ENCODE data around the gene BMPR1B. TPM values are rescaled to one million over a fixed set of nuclear protein-coding genes. Genes with fewer than 3 reads are reported as not detected.

BMPR1B gene
- total and polyA plus RNA-seq, 9 of the 15 experiments (the other 6 are each of a cell fraction or from before 2014, with no cell fraction given) = 0.01 TPM; not detected in 8

- no peak overlapping the region for H3K9ac ChIP-seq (ENCODE audit: insufficient read depth in 1 of 2, low read depth in 2 of 2, low read length in 2 of 2)
- ChIA-PET POLR2A (no interaction called here), CTCF (ENCODE audit: low intra/inter-chr PET ratio) (no interaction called here)
- WGBS (ENCODE audit: insufficient coverage, low coverage, missing lambda C conversion rate) = 0% methylated on average over 3 of the region's 3 CpGs
- no peaks in the 10 kb centered on the region for H3K27me3 ChIP-seq (ENCODE audit: control insufficient read depth in 2 of 2, insufficient read depth in 2 of 2, low read length in 2 of 2)
- no peak for DNase-seq (ENCODE audit: extremely low read depth in 1 of 4, low spot score in 3 of 4)
- intact Hi-C loops (cut with micrococcal nuclease) = no loop called here
- H3K4me1 ChIP-seq (replicated peaks in 1 of 2; ENCODE audit: control insufficient read depth in 2 of 2, insufficient read depth in 2 of 2, low read length in 2 of 2) = no peaks in the 10 kb centered on the region
- H3K9me3 ChIP-seq (replicated peaks; ENCODE audit: control insufficient read depth, insufficient read depth, low read depth, low read length) = no peaks in the 10 kb centered on the region
- no peak overlapping the region for H3K4me3 ChIP-seq
- no peak overlapping the region for H3K27ac ChIP-seq (ENCODE audit: extremely low read depth, low read depth, low read length)
- no peak for FAIRE-seq
- in situ Hi-C loops (cut with MboI) = no loop called here
- TF ChIP-seq DDX20 (tag; IDR thresholded peaks at IDR 0.05; ENCODE audit: low read depth) (no peak), ZNF830 (CRISPR knock-in tag; IDR thresholded peaks at IDR 0.05) (no peak), LARP7 (IDR thresholded peaks at IDR 0.05) (no peak), SUPT5H (IDR thresholded peaks at IDR 0.05) (no peak), PKNOX1 (IDR thresholded peaks at IDR 0.05) (no peak)
- H4K20me1 ChIP-seq (replicated peaks; ENCODE audit: control insufficient read depth, insufficient read depth, low read length) = no peaks in the 10 kb centered on the region
- no peak for ATAC-seq
- H3K4me2 ChIP-seq (ENCODE audit: insufficient read depth, low read length) = no peak overlapping the region
- no TSS peak for BruUV-seq (replicated peaks)
- H2AFZ ChIP-seq (ENCODE audit: low read depth, low read length) = no peak overlapping the region
- H3K9me1 ChIP-seq (ENCODE audit: control insufficient read depth, insufficient read depth, low read length) = no peaks in the 10 kb centered on the region
- no peaks in the 10 kb centered on the region for H3K36me3 ChIP-seq (ENCODE audit: control insufficient read depth, insufficient read depth, low read length)
- no peaks in the 10 kb centered on the region for H3K79me2 ChIP-seq (ENCODE audit: control insufficient read depth, insufficient read depth, low read length)
Measured at GRCh38 chr4:94978904-94979303, 221.1 kb downstream of the BMPR1B start.

- in situ Hi-C loops (cut with MboI) = no loop called here
- Histone ChIP-seq H3K36me3 (ENCODE audit: control insufficient read depth, insufficient read depth, low read length) (no peaks in the 10 kb centered on the region), H3K4me3 (no peak overlapping the region), H3K4me1 (replicated peaks in 1 of 2; ENCODE audit: control insufficient read depth in 2 of 2, insufficient read depth in 2 of 2, low read length in 2 of 2) (no peaks in the 10 kb centered on the region), H3K27ac (ENCODE audit: extremely low read depth, low read depth, low read length) (no peak overlapping the region), H3K9me3 (replicated peaks; ENCODE audit: control insufficient read depth, insufficient read depth, low read depth, low read length) (no peaks in the 10 kb centered on the region), H3K4me2 (ENCODE audit: insufficient read depth, low read length) (no peak overlapping the region), H4K20me1 (replicated peaks; ENCODE audit: control insufficient read depth, insufficient read depth, low read length) (no peaks in the 10 kb centered on the region), H3K79me2 (ENCODE audit: control insufficient read depth, insufficient read depth, low read length) (no peaks in the 10 kb centered on the region), H2AFZ (ENCODE audit: low read depth, low read length) (no peak overlapping the region), H3K9ac (ENCODE audit: insufficient read depth in 1 of 2, low read depth in 2 of 2, low read length in 2 of 2) (no peak overlapping the region), H3K9me1 (ENCODE audit: control insufficient read depth, insufficient read depth, low read length) (no peaks in the 10 kb centered on the region), H3K27me3 (ENCODE audit: control insufficient read depth in 2 of 2, insufficient read depth in 2 of 2, low read length in 2 of 2) (no peaks in the 10 kb centered on the region)
- FAIRE-seq = no peak
- ChIA-PET POLR2A (interaction anchor here (0.8 kb wide), 1 partner anchor 25 kb away, joined by 4 read pairs; no protein-coding TSS in a partner anchor), CTCF (ENCODE audit: low intra/inter-chr PET ratio) (no interaction called here)
- BruUV-seq (replicated peaks) = no TSS peak
- intact Hi-C loops (cut with micrococcal nuclease) = no loop called here
- WGBS (ENCODE audit: insufficient coverage, low coverage, missing lambda C conversion rate) = 0% methylated on average over 5 of the region's 5 CpGs
- no peak for DNase-seq (ENCODE audit: extremely low read depth in 1 of 4, low spot score in 3 of 4)
- ATAC-seq = no peak
- no peak for TF ChIP-seq PATZ1 (CRISPR knock-in tag; IDR thresholded peaks at IDR 0.05; ENCODE audit: borderline replicate concordance)
- TF ChIP-seq ZNF384 (IDR thresholded peaks at IDR 0.05; ENCODE audit: low read depth, low read length) = no peak
- no peak for TF ChIP-seq ZNF12 (CRISPR knock-in tag; IDR thresholded peaks at IDR 0.05)
- no peak for TF ChIP-seq TRIM28 (IDR thresholded peaks at IDR 0.05)
- no peak for TF ChIP-seq HDAC8 (tag; IDR thresholded peaks at IDR 0.05)
- no peak for TF ChIP-seq MCM7 (IDR thresholded peaks at IDR 0.05)
- TF ChIP-seq DNMT1 (IDR thresholded peaks at IDR 0.05) = no peak
- TF ChIP-seq CCAR2 (IDR thresholded peaks at IDR 0.05; ENCODE audit: low read depth, low read length) = no peak
Measured at GRCh38 chr4:94979621-94980020, 221.9 kb downstream of the BMPR1B start.
